ENCODE data around the gene RAB11FIP4. TPM values are rescaled to one million over a fixed set of nuclear protein-coding genes. Genes with fewer than 3 reads are reported as not detected.
A peak's percentile ranks its signal among the peaks of the same experiment; 100 is the strongest.

The RAB11FIP4 gene
- total and polyA plus RNA-seq, 2 experiments from 2014 or later: 8.8 to 23.4 TPM

- Histone ChIP-seq H3K4me1 (ENCODE audit: low read depth) (no peaks in the 10 kb centered on the region), H3K27me3 (no peaks in the 10 kb centered on the region), H3K27ac (no peak overlapping the region), H3K9me3 (ENCODE audit: low read depth) (no peaks in the 10 kb centered on the region), H3K4me3 (no peak overlapping the region), H3K36me3 (peaks cover 45% of the 10 kb centered on the region)
- no peak for TF ChIP-seq CTCF (IDR thresholded peaks at IDR 0.05; ENCODE audit: low read depth, low read length)
- DNase-seq (ENCODE audit: low read depth in 1 of 2, low spot score in 1 of 2): no peak
Observed at GRCh38 chr17:31357839-31358394, 33.6 kb upstream of the RAB11FIP4 start.

GRCh38 chr17:31364012-31364411 lies 27.5 kb upstream of the RAB11FIP4 start:
- no peaks in the 10 kb centered on the region for H3K4me1 ChIP-seq (ENCODE audit: low read depth)
- TF ChIP-seq CTCF (IDR thresholded peaks at IDR 0.05; ENCODE audit: low read depth, low read length): no peak
- H3K27me3 ChIP-seq: no peaks in the 10 kb centered on the region
- H3K4me3 ChIP-seq: no peak overlapping the region
- H3K36me3 ChIP-seq: peaks cover 26% of the 10 kb centered on the region
- no peak for DNase-seq (ENCODE audit: low read depth in 1 of 2, low spot score in 1 of 2)
- no peaks in the 10 kb centered on the region for H3K9me3 ChIP-seq (ENCODE audit: low read depth)
- no peak overlapping the region for H3K27ac ChIP-seq

DNA sequence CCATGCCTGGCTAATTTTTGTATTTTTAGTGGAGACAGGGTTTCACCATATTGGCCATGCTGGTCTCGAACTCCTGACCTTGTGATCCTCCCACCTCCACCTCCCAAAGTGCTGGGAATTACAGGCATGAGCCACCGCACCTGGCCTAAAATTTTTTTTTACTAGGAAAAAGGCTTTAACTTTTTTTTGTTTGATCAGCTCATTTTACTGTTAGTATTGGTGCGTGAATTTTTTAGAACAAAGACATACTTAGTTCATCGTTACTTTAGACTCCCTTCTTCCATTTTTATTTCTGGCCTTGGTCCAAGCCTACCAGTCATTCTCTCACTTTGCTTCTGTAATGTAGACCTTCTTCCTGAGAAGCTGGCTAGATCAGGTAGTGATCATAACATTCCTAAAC lies 25.4 kb upstream of the RAB11FIP4 start:
- no peaks in the 10 kb centered on the region for H3K4me1 ChIP-seq (ENCODE audit: low read depth)
- no peak overlapping the region for H3K27ac ChIP-seq
- no peaks in the 10 kb centered on the region for H3K27me3 ChIP-seq
- H3K4me3 ChIP-seq: no peak overlapping the region
- no peak for DNase-seq (ENCODE audit: low read depth in 1 of 2, low spot score in 1 of 2)
- TF ChIP-seq CTCF (IDR thresholded peaks at IDR 0.05; ENCODE audit: low read depth, low read length): no peak
- H3K36me3 ChIP-seq: peaks cover 21% of the 10 kb centered on the region
- no peaks in the 10 kb centered on the region for H3K9me3 ChIP-seq (ENCODE audit: low read depth)

DNA sequence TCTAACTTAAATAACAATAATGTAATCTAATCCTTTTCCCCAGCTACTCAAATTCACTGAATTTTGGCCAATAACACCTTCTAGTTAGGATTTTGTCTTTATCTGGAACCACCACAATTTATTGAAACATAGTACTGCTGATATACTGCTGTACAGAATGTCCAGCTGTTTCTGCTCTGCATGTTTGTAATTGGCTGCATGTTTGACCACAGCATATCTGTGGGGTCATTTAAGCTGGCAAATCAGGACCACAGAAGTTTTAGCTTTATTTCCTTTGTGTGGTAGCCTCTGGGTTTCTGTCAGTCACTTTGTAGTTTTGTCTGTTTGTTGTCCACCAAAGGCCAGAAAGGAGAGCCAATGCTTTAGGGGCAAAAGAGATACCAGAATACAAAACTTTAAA lies 22.2 kb upstream of the RAB11FIP4 start:
- no peak overlapping the region for H3K27ac ChIP-seq
- peak in 1 of 2 donors; percentile 71 for DNase-seq (ENCODE audit: low read depth in 1 of 2, low spot score in 1 of 2)
- TF ChIP-seq CTCF (IDR thresholded peaks at IDR 0.05; ENCODE audit: low read depth, low read length): no peak

GRCh38 chr17:31371511-31372097 lies 19.9 kb upstream of the RAB11FIP4 start:
- peak in 1 of 2 donors; percentile 77 for DNase-seq (ENCODE audit: low read depth in 1 of 2, low spot score in 1 of 2)
- H3K4me1 ChIP-seq (ENCODE audit: low read depth): no peaks in the 10 kb centered on the region
- H3K4me3 ChIP-seq: no peak overlapping the region
- H3K9me3 ChIP-seq (ENCODE audit: low read depth): no peaks in the 10 kb centered on the region
- H3K27me3 ChIP-seq: no peaks in the 10 kb centered on the region
- no peak overlapping the region for H3K27ac ChIP-seq
- peaks cover 15% of the 10 kb centered on the region for H3K36me3 ChIP-seq
- no peak for TF ChIP-seq CTCF (IDR thresholded peaks at IDR 0.05; ENCODE audit: low read depth, low read length)

More for the DNA sequence above, 22.2 kb upstream of the RAB11FIP4 start:
- Histone ChIP-seq H3K36me3 (peaks cover 10% of the 10 kb centered on the region), H3K27me3 (no peaks in the 10 kb centered on the region), H3K4me1 (ENCODE audit: low read depth) (no peaks in the 10 kb centered on the region), H3K9me3 (ENCODE audit: low read depth) (no peaks in the 10 kb centered on the region), H3K4me3 (no peak overlapping the region)

Measured in cardiac muscle cell (in vitro differentiated cells and primary cell).